HG03025 (cell line): ENCODE data around the gene PSME1.

Experiments
- ATAC-seq: cut with Tn5 transposase; IDR thresholded peaks from one replicate; pipeline ENCODE4 v1.9.1; 2021; ENCODE audit warnings: mild to moderate bottlenecking, moderate library complexity; ENCODE audit not compliant: unreplicated experiment, low FRiP score

Gene PSME1

GRCh38 chr14:24123424-24124417, 12.3 kb upstream of the PSME1 start:
- no peak for ATAC-seq

DNA sequence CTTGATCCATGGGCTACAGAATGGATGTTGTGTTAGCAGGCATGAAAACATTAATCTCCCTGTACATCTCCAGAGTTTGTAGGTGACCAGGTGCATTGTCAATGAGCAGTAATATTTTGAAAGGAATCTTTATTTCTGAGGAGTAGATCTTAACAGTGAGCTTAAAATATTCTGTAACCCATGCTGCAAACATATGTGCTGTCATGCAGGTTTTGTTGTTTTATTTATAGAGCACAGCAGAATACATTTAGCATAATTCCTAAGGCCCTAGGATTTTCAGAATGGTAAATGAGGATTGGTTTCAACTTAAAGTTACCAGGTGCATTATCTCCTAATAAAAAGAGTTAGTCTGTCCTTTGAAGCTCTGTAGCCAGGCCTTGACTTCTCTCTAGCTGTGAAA, 9.1 kb upstream of the PSME1 start:
- no peak for ATAC-seq

- ATAC-seq, result no peak
These were observed 8.3 kb upstream of the PSME1 start for GRCh38 chr14:24127673-24128072.

DNA sequence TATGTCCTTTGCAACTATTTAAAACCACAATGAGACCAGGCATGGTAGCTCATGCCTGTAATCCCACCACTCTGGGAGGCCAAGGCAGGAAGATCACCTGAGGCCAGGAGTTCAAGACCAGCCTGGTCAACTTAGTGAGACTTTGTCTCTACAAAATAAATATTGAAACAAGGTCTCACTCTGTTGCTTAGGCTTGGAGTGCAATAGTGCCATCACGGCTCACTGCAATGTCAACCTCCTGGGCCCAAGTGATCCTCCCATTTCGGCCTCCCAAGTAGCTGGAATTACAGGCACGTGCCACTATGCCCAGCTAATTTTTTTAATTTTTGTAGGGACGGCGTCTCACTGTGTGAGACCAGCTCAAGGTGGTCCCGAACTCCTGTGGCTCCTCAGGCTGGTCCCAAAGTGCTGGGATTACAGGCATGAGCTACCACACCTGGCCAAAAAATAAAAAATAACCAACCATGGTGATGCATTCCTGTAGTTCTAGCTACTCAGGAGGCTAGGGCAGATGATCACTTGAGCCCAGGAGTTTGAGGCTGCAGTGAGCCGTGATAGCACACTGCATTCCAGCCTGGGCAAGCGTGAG, 6.5 kb upstream of the PSME1 start:
- no peak for ATAC-seq

- ATAC-seq, result no peak
These were observed 5.6 kb upstream of the PSME1 start, which contains the start of gene FITM1 for GRCh38 chr14:24130380-24130716. FITM1 (plus strand) TSS chr14:24130659; CDS start chr14:24131564, 905 bp downstream.

DNA sequence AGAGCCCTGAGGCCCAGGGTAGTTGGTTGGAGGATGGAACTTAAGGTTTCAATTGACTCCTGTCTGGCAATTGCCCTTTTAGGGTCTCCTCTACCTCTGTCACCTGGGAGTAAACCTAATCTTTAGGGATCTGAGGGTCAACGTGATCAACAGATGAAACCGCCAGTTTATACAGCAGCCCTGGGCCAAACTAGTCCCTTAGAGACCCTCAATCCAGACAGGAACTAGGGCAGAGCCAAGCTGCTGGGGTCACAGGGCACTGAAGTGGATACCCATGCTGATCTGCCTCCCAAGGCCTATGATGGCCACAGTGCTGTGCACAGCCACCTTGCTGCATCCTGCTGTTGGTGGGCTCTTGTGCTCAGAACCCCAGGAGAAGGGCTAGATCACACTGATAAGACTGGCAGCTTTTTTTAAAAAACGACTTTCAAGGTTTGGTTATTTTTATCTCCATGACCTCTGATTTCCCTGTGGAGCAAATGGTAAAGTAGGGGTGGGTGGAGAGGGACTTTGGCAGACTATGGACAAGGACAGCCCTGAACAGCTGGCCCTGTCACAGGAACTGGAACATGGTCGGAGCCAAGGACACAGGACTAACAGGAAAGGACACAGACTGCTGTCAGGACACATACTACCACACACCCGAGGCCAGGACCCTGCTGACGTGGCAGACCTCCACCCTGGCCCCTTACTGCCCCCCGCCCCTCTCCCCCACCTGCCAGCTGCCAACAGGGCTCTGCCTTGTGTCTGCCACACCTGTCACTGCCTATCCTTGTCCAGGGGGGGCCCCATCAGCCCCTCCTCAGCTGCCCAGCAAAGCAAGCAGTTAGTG, 5.1 kb upstream of the PSME1 start:
- ATAC-seq, result no peak

GRCh38 chr14:24131549-24131966, 4.4 kb upstream of the PSME1 start:
- no peak for ATAC-seq

GRCh38 chr14:24132061-24132685, 3.8 kb upstream of the PSME1 start:
- ATAC-seq, result no peak

- ATAC-seq, result no peak
These were observed 3.0 kb upstream of the PSME1 start for GRCh38 chr14:24132976-24133375.

DNA sequence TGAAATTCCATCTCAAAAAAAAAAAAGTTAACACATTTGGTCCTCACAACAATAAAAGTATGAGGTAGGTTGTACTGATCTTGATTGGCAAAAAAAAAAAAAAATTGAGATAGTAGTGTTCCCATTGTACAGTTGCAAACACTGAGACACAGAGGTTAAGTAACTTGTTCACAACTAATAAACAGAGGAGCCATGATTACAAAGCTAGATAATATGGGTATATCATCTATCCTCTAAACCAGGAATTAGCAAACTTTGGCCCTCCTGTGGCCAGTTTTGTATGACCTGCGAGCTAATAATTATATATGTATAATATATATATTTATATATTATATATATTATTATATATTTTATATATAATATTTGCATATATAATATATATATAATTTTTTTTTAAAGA, 2.3 kb upstream of the PSME1 start:
- no peak for ATAC-seq

DNA sequence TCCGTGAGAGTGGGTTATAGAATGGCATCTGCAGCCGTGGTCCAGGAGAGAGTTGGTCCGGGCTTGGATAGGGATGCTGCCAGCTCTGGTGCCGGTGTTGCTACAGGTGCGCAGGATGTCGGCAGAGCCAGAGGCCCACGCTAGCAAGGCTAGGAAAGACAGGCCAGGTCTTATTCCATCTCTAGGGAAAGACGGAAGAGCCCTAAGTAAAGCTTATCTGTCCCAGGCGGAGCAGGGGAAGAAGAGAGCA, 485 bp upstream of the PSME1 start:
- peak; percentile 2 for ATAC-seq

DNA sequence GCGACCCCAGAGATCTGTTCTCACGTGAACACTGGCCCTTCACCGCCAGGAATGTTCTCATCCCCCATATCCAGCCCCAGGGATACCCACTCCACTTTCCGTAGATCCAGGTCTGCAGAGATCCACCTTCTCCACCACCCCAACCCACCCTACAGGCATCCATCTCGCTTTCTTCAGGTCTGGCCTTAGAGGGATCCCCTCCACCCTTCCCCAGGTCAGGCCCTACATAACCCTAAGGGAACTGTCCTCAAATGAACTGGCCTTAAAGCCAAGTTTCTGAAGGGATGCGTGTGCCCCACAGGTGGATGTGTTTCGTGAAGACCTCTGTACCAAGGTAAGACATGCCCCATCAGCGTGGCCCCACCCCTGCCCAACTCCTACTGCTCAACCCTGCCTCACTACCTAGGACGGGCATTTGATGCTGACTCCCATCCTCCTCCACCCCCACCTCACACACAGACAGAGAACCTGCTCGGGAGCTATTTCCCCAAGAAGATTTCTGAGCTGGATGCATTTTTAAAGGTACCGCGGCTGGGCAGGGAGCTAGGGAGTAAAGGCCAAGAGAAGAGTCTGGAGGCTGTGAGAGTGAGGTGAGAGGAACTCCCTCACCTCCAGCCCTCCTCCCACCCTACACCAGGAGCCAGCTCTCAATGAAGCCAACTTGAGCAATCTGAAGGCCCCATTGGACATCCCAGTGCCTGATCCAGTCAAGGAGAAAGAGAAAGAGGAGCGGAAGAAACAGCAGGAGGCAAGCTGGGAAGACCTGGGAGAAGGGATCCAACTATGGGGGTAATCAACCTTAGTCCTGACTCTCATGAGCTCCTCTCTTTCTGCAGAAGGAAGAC, 912 bp downstream of the PSME1 start:
- ATAC-seq, result no peak

DNA sequence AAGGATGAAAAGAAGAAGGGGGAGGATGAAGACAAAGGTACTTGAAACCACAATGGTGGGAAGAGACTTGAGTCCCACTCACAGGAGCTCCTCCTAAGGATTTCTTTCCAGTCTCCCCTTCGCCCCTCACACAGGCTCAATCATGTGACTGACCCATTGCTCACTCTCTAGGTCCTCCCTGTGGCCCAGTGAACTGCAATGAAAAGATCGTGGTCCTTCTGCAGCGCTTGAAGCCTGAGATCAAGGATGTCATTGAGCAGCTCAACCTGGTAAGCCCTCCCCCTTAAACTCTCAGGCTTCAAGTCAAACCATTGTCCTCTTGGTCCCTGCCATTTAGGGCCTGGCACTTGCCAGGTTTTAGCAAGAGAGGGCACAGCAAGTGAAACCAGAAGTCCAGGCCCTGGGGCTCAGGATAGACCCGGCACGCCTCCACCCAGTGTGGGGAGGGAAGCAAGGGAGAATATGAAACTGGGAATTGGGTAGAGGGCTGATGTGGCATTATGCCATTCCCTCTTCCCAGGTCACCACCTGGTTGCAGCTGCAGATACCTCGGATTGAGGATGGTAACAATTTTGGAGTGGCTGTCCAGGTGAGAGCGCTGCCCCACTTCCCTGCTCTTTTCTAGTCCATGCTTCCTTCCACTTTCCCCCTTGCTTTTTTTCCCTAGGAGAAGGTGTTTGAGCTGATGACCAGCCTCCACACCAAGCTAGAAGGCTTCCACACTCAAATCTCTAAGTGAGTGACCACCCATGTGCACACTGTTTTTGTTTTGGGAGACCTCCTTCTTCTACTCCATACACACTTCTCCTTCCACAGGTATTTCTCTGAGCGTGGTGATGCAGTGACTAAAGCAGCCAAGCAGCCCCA, 1.8 kb downstream of the PSME1 start:
- ATAC-seq, result no peak

DNA sequence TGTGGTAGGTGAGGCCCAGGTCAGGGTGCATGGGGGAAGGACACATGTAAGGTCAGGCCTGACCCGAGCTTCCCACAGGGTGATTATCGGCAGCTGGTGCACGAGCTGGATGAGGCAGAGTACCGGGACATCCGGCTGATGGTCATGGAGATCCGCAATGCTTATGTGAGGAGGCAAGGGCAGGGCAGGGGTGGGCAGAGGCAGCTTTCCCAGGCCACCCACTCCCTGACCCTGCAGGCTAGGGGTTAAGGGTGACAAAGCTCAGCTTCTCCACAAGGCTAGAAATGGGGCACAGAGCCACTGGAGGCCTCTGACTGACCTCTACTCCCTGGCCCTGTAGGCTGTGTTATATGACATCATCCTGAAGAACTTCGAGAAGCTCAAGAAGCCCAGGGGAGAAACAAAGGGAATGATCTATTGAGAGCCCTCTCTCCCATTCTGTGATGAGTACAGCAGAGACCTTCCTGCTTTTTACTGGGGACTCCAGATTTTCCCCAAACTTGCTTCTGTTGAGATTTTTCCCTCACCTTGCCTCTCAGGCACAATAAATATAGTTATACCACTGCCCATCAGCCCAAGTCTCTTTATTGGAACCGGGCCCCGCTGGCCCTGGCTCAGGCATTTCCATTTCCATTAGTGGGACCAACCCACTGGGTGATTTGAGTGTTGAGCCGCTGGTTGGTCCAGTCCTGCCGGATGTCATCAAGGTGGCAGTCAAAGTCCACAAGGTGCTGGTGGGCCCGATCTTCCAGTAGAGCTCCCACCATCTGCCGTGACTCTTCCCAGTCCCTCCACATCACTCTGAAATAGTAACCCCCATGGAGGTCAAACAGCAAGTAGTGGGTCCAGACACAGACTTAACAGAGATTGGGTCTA, 2.6 kb downstream of the PSME1 start:
- ATAC-seq, result no peak

DNA sequence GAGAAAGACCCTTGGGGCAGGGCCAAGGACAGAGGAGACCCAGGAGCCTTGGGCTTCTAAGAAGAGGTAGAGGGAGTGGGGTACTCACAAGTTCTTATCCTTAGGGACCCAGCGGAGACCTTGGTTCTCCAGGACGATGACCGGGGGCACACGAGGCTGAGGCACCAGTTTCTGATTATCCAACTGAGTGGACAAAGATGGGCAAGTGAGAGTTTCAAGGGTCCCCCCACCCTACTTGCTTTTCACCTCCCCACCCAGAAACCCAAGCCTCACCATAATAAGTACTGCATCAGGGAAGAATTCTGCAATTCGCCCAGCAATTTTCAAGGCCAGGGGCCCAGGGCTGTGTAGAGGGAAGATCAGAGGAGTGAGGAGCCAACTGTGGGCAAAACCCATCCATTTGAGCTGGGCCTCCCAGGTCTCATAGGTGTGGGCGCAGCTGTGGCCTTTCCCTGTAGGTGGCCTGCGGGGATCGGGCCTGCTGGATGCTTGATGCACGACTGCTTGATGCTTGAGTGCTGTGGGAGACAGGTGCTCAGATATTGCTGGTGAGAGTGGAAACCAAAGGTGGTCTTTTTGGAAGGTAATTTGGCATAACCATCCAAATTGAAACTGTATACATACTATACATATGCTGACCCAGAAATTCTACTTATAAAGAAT, 3.4 kb downstream of the PSME1 start:
- no peak for ATAC-seq

DNA sequence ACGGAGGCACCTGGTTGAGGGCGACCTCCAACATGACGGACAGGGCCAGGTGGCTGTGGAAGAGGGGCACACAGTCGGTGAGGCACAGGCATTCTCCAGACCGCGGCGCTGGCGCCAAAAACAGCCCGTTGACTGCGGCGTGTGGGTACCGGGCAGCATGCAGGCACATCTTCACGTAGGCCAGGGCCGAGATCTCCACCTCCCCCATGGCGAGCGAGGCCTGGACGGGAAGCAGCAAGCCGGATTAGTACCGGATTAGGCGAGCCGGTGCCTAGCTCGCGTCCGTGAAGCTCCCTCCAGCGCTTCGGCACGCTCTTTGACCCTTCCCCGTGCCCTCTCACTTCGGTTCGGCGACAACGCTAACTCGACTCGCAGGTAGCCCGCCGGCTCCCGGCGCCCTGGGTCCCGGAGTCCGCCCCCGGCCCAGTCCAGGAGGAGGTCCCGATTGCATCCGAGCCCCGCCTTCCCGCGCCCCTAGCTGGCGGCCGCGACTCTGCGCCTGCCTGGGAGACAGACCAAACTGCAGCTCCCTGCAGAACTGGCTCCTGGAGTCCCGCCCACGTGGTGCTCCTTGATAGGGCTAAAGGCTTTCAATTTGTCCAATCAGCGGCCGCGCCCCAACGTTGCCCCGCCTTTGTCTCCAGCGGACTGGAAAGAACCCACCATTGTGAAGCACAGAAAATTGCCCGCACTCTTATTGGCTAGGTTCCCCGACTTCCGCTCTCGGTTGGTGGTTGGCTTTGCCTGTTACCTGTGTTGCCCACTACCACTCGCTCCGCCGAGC, 5.3 kb downstream of the PSME1 start, which contains the start of gene EMC9:
Gene EMC9, minus strand, starts transcription at position 495 of the 784 bp plus-strand sequence. Its CDS starts 287 bp downstream, at position 208.
- ATAC-seq, result peak; percentile 80

GRCh38 chr14:24143511-24143910, 7.5 kb downstream of the PSME1 start:
- ATAC-seq, result no peak
